Germinal center (tissue), 1 donor: ENCODE data around the gene CHDH.
A peak's percentile ranks its signal among the peaks of the same experiment; 100 is the strongest.

ENCODE experiments used
- DNase-seq: peaks from one replicate; pipeline ENCODE4 v3.0.0; 2012; ENCODE audit warnings: mixed read lengths, low spot score

CHDH gene

GRCh38 chr3:53849916-53850315 is 3.7 kb upstream of the CHDH start:
- DNase-seq: no peak

- DNase-seq: no peak
Observed at GRCh38 chr3:53846851-53847155, 584 bp upstream of the CHDH start.

- no peak for DNase-seq
Observed at GRCh38 chr3:53845881-53846133, 412 bp downstream of the CHDH start.

- peak; percentile 52 for DNase-seq
Observed at GRCh38 chr3:53845103-53845880, 927 bp downstream of the CHDH start.

GRCh38 chr3:53844262-53845102 is 1.7 kb downstream of the CHDH start:
- no peak for DNase-seq

GRCh38 chr3:53843195-53844177 is 2.7 kb downstream of the CHDH start:
- DNase-seq: peak; percentile 61

GRCh38 chr3:53842436-53843194 is 3.6 kb downstream of the CHDH start:
- no peak for DNase-seq

GRCh38 chr3:53841296-53841695 is 4.9 kb downstream of the CHDH start:
- DNase-seq: no peak

GRCh38 chr3:53837331-53837730 is 8.9 kb downstream of the CHDH start:
- no peak for DNase-seq

- no peak for DNase-seq
Observed at GRCh38 chr3:53836084-53836872, 9.9 kb downstream of the CHDH start.

GRCh38 chr3:53835257-53835656 is 11.0 kb downstream of the CHDH start:
- DNase-seq: no peak

GRCh38 chr3:53834429-53835095 is 11.7 kb downstream of the CHDH start:
- DNase-seq: no peak

GRCh38 chr3:53833700-53834099 is 12.5 kb downstream of the CHDH start:
- DNase-seq: no peak

- DNase-seq: no peak
Observed at GRCh38 chr3:53833053-53833645, 13.1 kb downstream of the CHDH start.

GRCh38 chr3:53830944-53831343 is 15.3 kb downstream of the CHDH start:
- no peak for DNase-seq

- DNase-seq: no peak
Observed at GRCh38 chr3:53829605-53830004, 16.6 kb downstream of the CHDH start.

- no peak for DNase-seq
Observed at GRCh38 chr3:53828581-53828980, 17.6 kb downstream of the CHDH start.

- no peak for DNase-seq
Observed at GRCh38 chr3:53826048-53826447, 20.2 kb downstream of the CHDH start.

- DNase-seq: no peak
Observed at GRCh38 chr3:53824795-53825194, 21.4 kb downstream of the CHDH start.
